Calu3 (cell line): Measurements from ENCODE around the gene NOP9. TPM values are rescaled to one million over a fixed set of nuclear protein-coding genes. Genes with fewer than 3 reads are reported as not detected.

Experiments used
- BruUV-seq: library from RNA; stranded (reverse); fragments of 400-500 nt; replicated peaks from 2 replicates; lab custom pipeline; 2021; lab: Mats Ljungman, UMichigan
- CTCF ChIA-PET: fragments of 300-600 bp; sonication (Branson Sonifier 250); formaldehyde crosslinking; loops from one replicate; lab custom pipeline; 2022; ENCODE audit warnings: antibody characterized with exemption; lab: Charles Lee
- DNase-seq: peaks from one replicate; pipeline ENCODE4 v3.0.0; 2022
- H3K27ac Mint-ChIP-seq: one replicate; pipeline ENCODE4 v1.8.0; 2022; ENCODE audit warnings: mixed read lengths; ENCODE audit not compliant: unreplicated experiment
- H3K27me3 Mint-ChIP-seq: one replicate; pipeline ENCODE4 v1.8.0; 2022; ENCODE audit warnings: mixed read lengths; ENCODE audit not compliant: unreplicated experiment
- H3K36me3 Mint-ChIP-seq: one replicate; pipeline ENCODE4 v1.8.0; 2022; ENCODE audit warnings: mild to moderate bottlenecking, moderate library complexity, mixed read lengths; ENCODE audit not compliant: insufficient read depth, unreplicated experiment
- H3K4me1 Mint-ChIP-seq: one replicate; pipeline ENCODE4 v1.8.0; 2022; ENCODE audit warnings: mild to moderate bottlenecking, low read depth, mixed read lengths; ENCODE audit not compliant: unreplicated experiment
- H3K4me3 Mint-ChIP-seq: one replicate; pipeline ENCODE4 v1.8.0; 2022; ENCODE audit warnings: mild to moderate bottlenecking, low read depth, moderate library complexity, mixed read lengths; ENCODE audit not compliant: unreplicated experiment
- H3K9me3 Mint-ChIP-seq: one replicate; pipeline ENCODE4 v1.8.0; 2022; ENCODE audit warnings: low read depth, mixed read lengths; ENCODE audit not compliant: unreplicated experiment
- CTCF ChIP-seq: fragments of 200-600 bp; IDR thresholded peaks from one replicate; pipeline ENCODE4 v1.8.0; 2022; ENCODE audit warnings: antibody characterized with exemption; ENCODE audit not compliant: unreplicated experiment
- intact Hi-C: fragments of 100-400 bp; cut with micrococcal nuclease; formaldehyde crosslinking; loops from one replicate; pipeline ENCODE4 v1.10.0; 2022; ENCODE audit not compliant: unreplicated experiment
- total RNA-seq: library from RNA; stranded (reverse); gene quantifications from 2 replicates; pipeline ENCODE4 v1.2.3, GENCODE V29; 2022

The NOP9 gene
- total RNA-seq, 1 experiment from 2014 or later = 35.9 TPM

- H3K4me3 Mint-ChIP-seq = no peak overlapping the region
- intact Hi-C loops = loop anchor here (2.0 kb wide), 1 partner anchor 19 kb away; no protein-coding TSS in a partner anchor
- peaks cover 5% of the 10 kb centered on the region for H3K36me3 Mint-ChIP-seq
- H3K27ac Mint-ChIP-seq = no peak overlapping the region
- CTCF ChIA-PET = interaction anchor here (0.6 kb wide), 1 partner anchor 12 kb away, joined by 3 read pairs; no protein-coding TSS in a partner anchor
- H3K4me1 Mint-ChIP-seq = peaks cover 36% of the 10 kb centered on the region
- no peak for TF ChIP-seq CTCF
- no peaks in the 10 kb centered on the region for H3K9me3 Mint-ChIP-seq
- BruUV-seq = no TSS peak
- no peaks in the 10 kb centered on the region for H3K27me3 Mint-ChIP-seq
- no peak for DNase-seq
These were observed 21.9 kb upstream of the NOP9 start for GRCh38 chr14:24277606-24278321.

GRCh38 chr14:24278424-24278823 lies 21.2 kb upstream of the NOP9 start:
- H3K27me3 Mint-ChIP-seq = no peaks in the 10 kb centered on the region
- BruUV-seq = no TSS peak
- TF ChIP-seq CTCF = no peak
- no peaks in the 10 kb centered on the region for H3K9me3 Mint-ChIP-seq
- intact Hi-C loops = loop anchor here (2.0 kb wide), 1 partner anchor 18 kb away; no protein-coding TSS in a partner anchor
- CTCF ChIA-PET = no interaction called here
- H3K36me3 Mint-ChIP-seq = peaks cover 5% of the 10 kb centered on the region
- no peak for DNase-seq
- H3K27ac Mint-ChIP-seq = no peak overlapping the region
- peaks cover 29% of the 10 kb centered on the region for H3K4me1 Mint-ChIP-seq
- no peak overlapping the region for H3K4me3 Mint-ChIP-seq

GRCh38 chr14:24279301-24280186 lies 20.1 kb upstream of the NOP9 start:
- BruUV-seq = no TSS peak
- Mint-ChIP-seq H3K27me3 (no peaks in the 10 kb centered on the region), H3K9me3 (no peaks in the 10 kb centered on the region), H3K4me1 (peaks cover 18% of the 10 kb centered on the region), H3K27ac (no peak overlapping the region), H3K36me3 (peaks cover 5% of the 10 kb centered on the region), H3K4me3 (no peak overlapping the region)
- TF ChIP-seq CTCF = peak; percentile 25
- DNase-seq = peak; percentile 53
- CTCF ChIA-PET = interaction anchor here (1.0 to 1.5 kb wide), 4 partner anchors 8 to 37 kb away, joined by 3 to 9 read pairs (median 6); partner anchors contain the start of genes DHRS1, NOP9, RABGGTA and TINF2
- intact Hi-C loops = loop anchor here (2.0 kb wide), 1 partner anchor 17 kb away; no protein-coding TSS in a partner anchor

GRCh38 chr14:24280797-24281460 lies 18.7 kb upstream of the NOP9 start:
- H3K36me3 Mint-ChIP-seq = no peaks in the 10 kb centered on the region
- CTCF ChIA-PET = interaction anchor here (1.3 kb wide), 1 partner anchor 10 kb away, joined by 4 read pairs; the partner anchor contains the start of gene RABGGTA
- no peak overlapping the region for H3K27ac Mint-ChIP-seq
- DNase-seq = no peak
- no peak for TF ChIP-seq CTCF
- H3K4me3 Mint-ChIP-seq = no peak overlapping the region
- intact Hi-C loops = no loop called here
- no peaks in the 10 kb centered on the region for H3K27me3 Mint-ChIP-seq
- H3K9me3 Mint-ChIP-seq = no peaks in the 10 kb centered on the region
- peaks cover 18% of the 10 kb centered on the region for H3K4me1 Mint-ChIP-seq
- BruUV-seq = no TSS peak
